Measurements from ENCODE around the gene GTF2A2. TPM values are rescaled to one million over a fixed set of nuclear protein-coding genes. Genes with fewer than 3 reads are reported as not detected.
"Not testable (repeated sequence)": the region's sequence is repeated elsewhere in the genome, so short reads cannot be mapped to it uniquely, and the experiment has no call there.

GTF2A2 gene
- 10.8 and 30.3 TPM in 2 replicates for polyA plus RNA-seq (2011; rRNA removed)
- polyA minus RNA-seq (2011; rRNA and poly(A)+ RNA removed) = 5.0 and 6.2 TPM in 2 replicates

GRCh38 chr15:59656897-59657634 lies at the start of gene GTF2A2:
GTF2A2 (minus strand) TSS chr15:59657515; CDS start chr15:59652277, 5,238 bp downstream.
- Histone ChIP-seq H3K27me3 (ENCODE audit: control insufficient read depth, insufficient read depth, low read length) (no peaks in the 10 kb centered on the region), H3K4me3 (ENCODE audit: low read depth, low read length) (peak within 1 kb of the TSS; percentile 92), H3K36me3 (ENCODE audit: control insufficient read depth, insufficient read depth, low read length) (peaks cover 3% of the 10 kb centered on the region; the same call in 1 of the 2 replicates)
- TF ChIP-seq CTCF (IDR thresholded peaks at IDR 0.05; ENCODE audit: insufficient read depth, low read depth, low read length) = no peak
- peak; percentile 73 for DNase-seq (ENCODE audit: low read depth)
- POLR2A ChIA-PET = interaction anchor here (0.5 to 1.0 kb wide), 4 partner anchors 10 to 1230 kb away, joined by 3 to 4 read pairs (median 3); no protein-coding TSS in a partner anchor
- CTCF ChIA-PET = interaction anchor here (0.6 to 2.1 kb wide), 2 partner anchors 125 to 740 kb away, joined by 3 to 7 read pairs; no protein-coding TSS in a partner anchor

- H3K36me3 ChIP-seq (ENCODE audit: control insufficient read depth, insufficient read depth, low read length) = no peaks in the 10 kb centered on the region
- no peak for DNase-seq (ENCODE audit: low read depth)
- H3K27me3 ChIP-seq (ENCODE audit: control insufficient read depth, insufficient read depth, low read length) = no peaks in the 10 kb centered on the region
- ChIA-PET POLR2A (no interaction called here), CTCF (no interaction called here)
- H3K4me3 ChIP-seq (ENCODE audit: low read depth, low read length) = no peak overlapping the region
- no peak for TF ChIP-seq CTCF (IDR thresholded peaks at IDR 0.05; ENCODE audit: insufficient read depth, low read depth, low read length)
These were observed 46.9 kb upstream of the GTF2A2 start for GRCh38 chr15:59703979-59704796.

- Histone ChIP-seq H3K4me3 (ENCODE audit: low read depth, low read length) (no peak overlapping the region), H3K27me3 (ENCODE audit: control insufficient read depth, insufficient read depth, low read length) (no peaks in the 10 kb centered on the region), H3K36me3 (ENCODE audit: control insufficient read depth, insufficient read depth, low read length) (no peaks in the 10 kb centered on the region)
- POLR2A ChIA-PET = no interaction called here
- CTCF ChIA-PET = no interaction called here
- no peak for TF ChIP-seq CTCF (IDR thresholded peaks at IDR 0.05; ENCODE audit: insufficient read depth, low read depth, low read length)
- no peak for DNase-seq (ENCODE audit: low read depth)
These were observed 45.0 kb upstream of the GTF2A2 start for GRCh38 chr15:59702351-59702750.

GRCh38 chr15:59701880-59702279 lies 44.6 kb upstream of the GTF2A2 start:
- POLR2A ChIA-PET = no interaction called here
- CTCF ChIA-PET = no interaction called here
- no peak for TF ChIP-seq CTCF (IDR thresholded peaks at IDR 0.05; ENCODE audit: insufficient read depth, low read depth, low read length)
- no peaks in the 10 kb centered on the region for H3K36me3 ChIP-seq (ENCODE audit: control insufficient read depth, insufficient read depth, low read length)
- no peak overlapping the region for H3K4me3 ChIP-seq (ENCODE audit: low read depth, low read length)
- no peak for DNase-seq (ENCODE audit: low read depth)
- no peaks in the 10 kb centered on the region for H3K27me3 ChIP-seq (ENCODE audit: control insufficient read depth, insufficient read depth, low read length)

- DNase-seq (ENCODE audit: low read depth) = no peak
- Histone ChIP-seq H3K27me3 (ENCODE audit: control insufficient read depth, insufficient read depth, low read length) (no peaks in the 10 kb centered on the region), H3K4me3 (ENCODE audit: low read depth, low read length) (no peak overlapping the region), H3K36me3 (ENCODE audit: control insufficient read depth, insufficient read depth, low read length) (no peaks in the 10 kb centered on the region)
- CTCF ChIA-PET = interaction anchor here (0.8 kb wide), 1 partner anchor 11 kb away, joined by 3 read pairs; no protein-coding TSS in a partner anchor
- POLR2A ChIA-PET = no interaction called here
- no peak for TF ChIP-seq CTCF (IDR thresholded peaks at IDR 0.05; ENCODE audit: insufficient read depth, low read depth, low read length)
These were observed 42.6 kb upstream of the GTF2A2 start for GRCh38 chr15:59699810-59700431.

GRCh38 chr15:59698065-59698464 lies 40.8 kb upstream of the GTF2A2 start:
- H3K36me3 ChIP-seq (ENCODE audit: control insufficient read depth, insufficient read depth, low read length); H3K27me3 ChIP-seq (ENCODE audit: control insufficient read depth, insufficient read depth, low read length); POLR2A ChIA-PET; H3K4me3 ChIP-seq (ENCODE audit: low read depth, low read length); DNase-seq (ENCODE audit: low read depth); CTCF ChIA-PET: not testable (repeated sequence)

Data from BJ (cell line).